ENCODE data around the gene EPB41L4B. TPM values are rescaled to one million over a fixed set of nuclear protein-coding genes. Genes with fewer than 3 reads are reported as not detected.
A peak's percentile ranks its signal among the peaks of the same experiment; 100 is the strongest.

EPB41L4B gene
- total and polyA plus RNA-seq, 2 of the 13 experiments (the other 11 are each of a cell fraction or from before 2014, with no cell fraction given): 17.6 to 22.1 TPM

DNA sequence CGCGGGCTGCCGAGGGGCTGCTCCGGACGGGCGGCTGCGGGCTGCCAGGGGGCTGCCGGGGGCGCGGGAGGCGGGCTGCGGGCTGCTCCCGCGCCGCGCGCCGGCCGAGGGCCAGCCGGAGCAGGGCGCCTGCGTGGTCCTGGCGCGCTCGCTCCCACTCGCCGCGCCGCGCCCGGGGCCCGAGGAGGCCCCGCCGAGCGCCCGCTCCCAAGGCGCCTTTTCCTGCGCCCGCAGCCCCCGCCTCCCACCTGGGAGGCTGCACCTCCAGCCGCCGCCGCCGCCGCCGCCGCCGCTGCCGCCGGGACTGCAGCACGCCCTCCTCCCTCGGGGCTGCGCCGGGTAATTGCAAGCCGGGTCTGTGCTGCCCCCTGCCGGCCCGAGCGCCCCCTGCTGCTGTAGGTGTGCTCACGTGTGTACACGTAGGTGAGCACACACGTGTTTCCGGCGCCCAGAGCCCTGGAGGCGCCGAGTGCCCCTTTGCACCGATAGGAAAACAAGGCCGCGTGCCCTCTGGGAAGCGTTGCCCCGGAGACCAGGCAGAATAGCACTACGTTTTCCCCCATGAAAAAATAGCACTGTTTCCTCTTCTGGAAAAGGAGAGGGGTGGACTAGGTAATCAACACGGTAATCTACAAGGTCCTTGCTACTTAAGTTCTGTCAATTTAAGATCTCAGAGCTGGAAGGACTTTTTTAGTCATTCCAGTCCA is at the start of gene EPB41L4B (continued):
- TF ChIP-seq, protein P1, sequence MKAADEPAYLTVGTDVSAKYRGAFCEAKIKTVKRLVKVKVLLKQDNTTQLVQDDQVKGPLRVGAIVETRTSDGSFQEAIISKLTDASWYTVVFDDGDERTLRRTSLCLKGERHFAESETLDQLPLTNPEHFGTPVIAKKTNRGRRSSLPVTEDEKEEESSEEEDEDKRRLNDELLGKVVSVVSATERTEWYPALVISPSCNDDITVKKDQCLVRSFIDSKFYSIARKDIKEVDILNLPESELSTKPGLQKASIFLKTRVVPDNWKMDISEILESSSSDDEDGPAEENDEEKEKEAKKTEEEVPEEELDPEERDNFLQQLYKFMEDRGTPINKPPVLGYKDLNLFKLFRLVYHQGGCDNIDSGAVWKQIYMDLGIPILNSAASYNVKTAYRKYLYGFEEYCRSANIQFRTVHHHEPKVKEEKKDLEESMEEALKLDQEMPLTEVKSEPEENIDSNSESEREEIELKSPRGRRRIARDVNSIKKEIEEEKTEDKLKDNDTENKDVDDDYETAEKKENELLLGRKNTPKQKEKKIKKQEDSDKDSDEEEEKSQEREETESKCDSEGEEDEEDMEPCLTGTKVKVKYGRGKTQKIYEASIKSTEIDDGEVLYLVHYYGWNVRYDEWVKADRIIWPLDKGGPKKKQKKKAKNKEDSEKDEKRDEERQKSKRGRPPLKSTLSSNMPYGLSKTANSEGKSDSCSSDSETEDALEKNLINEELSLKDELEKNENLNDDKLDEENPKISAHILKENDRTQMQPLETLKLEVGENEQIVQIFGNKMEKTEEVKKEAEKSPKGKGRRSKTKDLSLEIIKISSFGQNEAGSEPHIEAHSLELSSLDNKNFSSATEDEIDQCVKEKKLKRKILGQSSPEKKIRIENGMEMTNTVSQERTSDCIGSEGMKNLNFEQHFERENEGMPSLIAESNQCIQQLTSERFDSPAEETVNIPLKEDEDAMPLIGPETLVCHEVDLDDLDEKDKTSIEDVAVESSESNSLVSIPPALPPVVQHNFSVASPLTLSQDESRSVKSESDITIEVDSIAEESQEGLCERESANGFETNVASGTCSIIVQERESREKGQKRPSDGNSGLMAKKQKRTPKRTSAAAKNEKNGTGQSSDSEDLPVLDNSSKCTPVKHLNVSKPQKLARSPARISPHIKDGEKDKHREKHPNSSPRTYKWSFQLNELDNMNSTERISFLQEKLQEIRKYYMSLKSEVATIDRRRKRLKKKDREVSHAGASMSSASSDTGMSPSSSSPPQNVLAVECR (CRISPR knock-in tag; IDR thresholded peaks at IDR 0.05; ENCODE audit: borderline replicate concordance): peak; percentile 89
- no peak for TF ChIP-seq MTA3 (CRISPR knock-in tag; IDR thresholded peaks at IDR 0.05)
- TF ChIP-seq ZNF549 (CRISPR knock-in tag; IDR thresholded peaks at IDR 0.05): no peak
- TF ChIP-seq, protein P2, sequence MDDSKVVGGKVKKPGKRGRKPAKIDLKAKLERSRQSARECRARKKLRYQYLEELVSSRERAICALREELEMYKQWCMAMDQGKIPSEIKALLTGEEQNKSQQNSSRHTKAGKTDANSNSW (CRISPR knock-in tag; IDR thresholded peaks at IDR 0.05; ENCODE audit: borderline replicate concordance): no peak
- peak; percentile 53; the same call in 1 of the 2 replicates for TF ChIP-seq SNAI1 (CRISPR knock-in tag; IDR thresholded peaks at IDR 0.05; ENCODE audit: borderline replicate concordance)
- TF ChIP-seq ZSCAN25 (CRISPR knock-in tag; IDR thresholded peaks at IDR 0.05): 0 out of 2 replicates have a peak, but pooled peaks have one; percentile 35
- TF ChIP-seq ZNF12 (CRISPR knock-in tag; IDR thresholded peaks at IDR 0.05): peak; percentile 58; the same call in 1 of the 2 replicates
- TF ChIP-seq ZNF121 (CRISPR knock-in tag; IDR thresholded peaks at IDR 0.05): no peak
- no peak for TF ChIP-seq PAWR (CRISPR knock-in tag; IDR thresholded peaks at IDR 0.05; ENCODE audit: borderline replicate concordance)
- TF ChIP-seq ZNF598 (CRISPR knock-in tag; IDR thresholded peaks at IDR 0.05; ENCODE audit: borderline replicate concordance): no peak
- peak; percentile 81; the same call in 1 of the 2 replicates for TF ChIP-seq ZNF343 (CRISPR knock-in tag; IDR thresholded peaks at IDR 0.05)
- TF ChIP-seq ZNF609 (CRISPR knock-in tag; IDR thresholded peaks at IDR 0.05; ENCODE audit: borderline replicate concordance): peak; percentile 78; the same call in 1 of the 2 replicates
- peak; percentile 90; the same call in 1 of the 2 replicates for TF ChIP-seq ZNF136 (CRISPR knock-in tag; IDR thresholded peaks at IDR 0.05; ENCODE audit: low read depth)
- TF ChIP-seq, protein P3, sequence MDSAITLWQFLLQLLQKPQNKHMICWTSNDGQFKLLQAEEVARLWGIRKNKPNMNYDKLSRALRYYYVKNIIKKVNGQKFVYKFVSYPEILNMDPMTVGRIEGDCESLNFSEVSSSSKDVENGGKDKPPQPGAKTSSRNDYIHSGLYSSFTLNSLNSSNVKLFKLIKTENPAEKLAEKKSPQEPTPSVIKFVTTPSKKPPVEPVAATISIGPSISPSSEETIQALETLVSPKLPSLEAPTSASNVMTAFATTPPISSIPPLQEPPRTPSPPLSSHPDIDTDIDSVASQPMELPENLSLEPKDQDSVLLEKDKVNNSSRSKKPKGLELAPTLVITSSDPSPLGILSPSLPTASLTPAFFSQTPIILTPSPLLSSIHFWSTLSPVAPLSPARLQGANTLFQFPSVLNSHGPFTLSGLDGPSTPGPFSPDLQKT (CRISPR knock-in tag; IDR thresholded peaks at IDR 0.05; ENCODE audit: borderline replicate concordance): peak; percentile 86; the same call in 1 of the 2 replicates
- TF ChIP-seq, protein P4, sequence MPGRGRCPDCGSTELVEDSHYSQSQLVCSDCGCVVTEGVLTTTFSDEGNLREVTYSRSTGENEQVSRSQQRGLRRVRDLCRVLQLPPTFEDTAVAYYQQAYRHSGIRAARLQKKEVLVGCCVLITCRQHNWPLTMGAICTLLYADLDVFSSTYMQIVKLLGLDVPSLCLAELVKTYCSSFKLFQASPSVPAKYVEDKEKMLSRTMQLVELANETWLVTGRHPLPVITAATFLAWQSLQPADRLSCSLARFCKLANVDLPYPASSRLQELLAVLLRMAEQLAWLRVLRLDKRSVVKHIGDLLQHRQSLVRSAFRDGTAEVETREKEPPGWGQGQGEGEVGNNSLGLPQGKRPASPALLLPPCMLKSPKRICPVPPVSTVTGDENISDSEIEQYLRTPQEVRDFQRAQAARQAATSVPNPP (CRISPR knock-in tag; IDR thresholded peaks at IDR 0.05): peak; percentile 79; the same call in 1 of the 2 replicates

Measured in HepG2 (cell line).